ENCODE results near the gene ZNF215.
A peak's percentile ranks its signal among the peaks of the same experiment; 100 is the strongest.
"Not testable (repeated sequence)": the region's sequence is repeated elsewhere in the genome, so short reads cannot be mapped to it uniquely, and the experiment has no call there.

Gene ZNF215

DNA sequence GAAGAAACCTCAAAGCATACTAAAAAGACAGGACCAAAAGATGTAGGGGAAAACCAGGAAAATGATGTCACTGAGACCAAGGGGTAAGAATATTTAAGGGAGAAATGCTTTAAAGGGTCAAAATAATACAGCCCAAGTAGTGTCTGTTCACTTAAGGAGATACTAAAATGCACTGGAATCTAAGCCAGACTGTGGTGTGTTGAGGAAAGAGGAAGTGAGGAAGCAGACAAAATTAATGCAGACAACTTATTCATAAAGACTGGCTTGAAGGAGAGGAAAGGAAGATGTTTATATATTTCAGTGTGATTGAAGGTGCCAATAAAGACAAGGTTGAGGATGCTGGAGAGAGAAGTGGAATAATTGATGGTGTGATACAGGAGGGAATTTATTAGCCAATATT, 15.7 kb downstream of the ZNF215 start:
- no peaks in the 10 kb centered on the region; the same call in 1 of the 2 replicates for H3K36me3 ChIP-seq (ENCODE audit: insufficient read depth)
- no peaks in the 10 kb centered on the region for H4K20me1 ChIP-seq (ENCODE audit: insufficient read depth)

DNA sequence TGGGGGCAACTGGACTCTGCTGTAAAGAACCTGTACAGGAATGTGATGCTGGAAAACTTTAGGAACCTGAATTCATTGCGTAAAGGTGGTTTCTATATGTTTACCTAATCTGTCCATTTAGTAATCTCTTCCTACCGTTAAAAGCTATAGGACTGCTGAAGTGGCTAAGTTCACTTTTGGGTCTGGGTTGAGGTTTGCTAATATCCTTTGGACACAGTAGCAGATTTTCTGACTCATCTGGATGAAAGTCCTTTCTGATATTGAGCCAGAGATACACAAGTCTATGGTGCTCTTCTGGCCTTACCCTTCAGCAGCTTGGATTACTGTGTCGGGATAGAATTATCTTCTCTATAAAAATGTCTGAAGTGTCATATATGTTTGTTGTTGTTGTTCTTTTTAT, 16.9 kb downstream of the ZNF215 start:
- Histone ChIP-seq H3K27ac (no peak overlapping the region), H4K20me1 (ENCODE audit: insufficient read depth) (no peaks in the 10 kb centered on the region), H3K4me1 (ENCODE audit: low read depth, poor library complexity, severe bottlenecking) (peaks cover 16% of the 10 kb centered on the region), H2AFZ (ENCODE audit: low read depth) (no peak overlapping the region), H3K9ac (no peak overlapping the region), H3K79me2 (ENCODE audit: insufficient read depth, low read depth) (no peaks in the 10 kb centered on the region), H3K4me2 (no peak overlapping the region), H3K27me3 (ENCODE audit: insufficient read depth, low read depth) (no peaks in the 10 kb centered on the region), H3K36me3 (ENCODE audit: insufficient read depth) (no peaks in the 10 kb centered on the region; the same call in 1 of the 2 replicates), H3K4me3 (IDR thresholded peaks at IDR 0.05; ENCODE audit: insufficient read depth, low read depth, low read length) (no peak overlapping the region)
- TF ChIP-seq, protein P1, sequence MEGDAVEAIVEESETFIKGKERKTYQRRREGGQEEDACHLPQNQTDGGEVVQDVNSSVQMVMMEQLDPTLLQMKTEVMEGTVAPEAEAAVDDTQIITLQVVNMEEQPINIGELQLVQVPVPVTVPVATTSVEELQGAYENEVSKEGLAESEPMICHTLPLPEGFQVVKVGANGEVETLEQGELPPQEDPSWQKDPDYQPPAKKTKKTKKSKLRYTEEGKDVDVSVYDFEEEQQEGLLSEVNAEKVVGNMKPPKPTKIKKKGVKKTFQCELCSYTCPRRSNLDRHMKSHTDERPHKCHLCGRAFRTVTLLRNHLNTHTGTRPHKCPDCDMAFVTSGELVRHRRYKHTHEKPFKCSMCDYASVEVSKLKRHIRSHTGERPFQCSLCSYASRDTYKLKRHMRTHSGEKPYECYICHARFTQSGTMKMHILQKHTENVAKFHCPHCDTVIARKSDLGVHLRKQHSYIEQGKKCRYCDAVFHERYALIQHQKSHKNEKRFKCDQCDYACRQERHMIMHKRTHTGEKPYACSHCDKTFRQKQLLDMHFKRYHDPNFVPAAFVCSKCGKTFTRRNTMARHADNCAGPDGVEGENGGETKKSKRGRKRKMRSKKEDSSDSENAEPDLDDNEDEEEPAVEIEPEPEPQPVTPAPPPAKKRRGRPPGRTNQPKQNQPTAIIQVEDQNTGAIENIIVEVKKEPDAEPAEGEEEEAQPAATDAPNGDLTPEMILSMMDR (conservative IDR thresholded peaks at IDR 0.05; ENCODE audit: low read depth, low read length): no peak

More for the DNA sequence above, 15.7 kb downstream of the ZNF215 start:
- no peak overlapping the region for H2AFZ ChIP-seq (ENCODE audit: low read depth)
- no peak overlapping the region for H3K27ac ChIP-seq
- no peak overlapping the region for H3K9ac ChIP-seq
- TF ChIP-seq, protein P1 (conservative IDR thresholded peaks at IDR 0.05; ENCODE audit: low read depth, low read length): no peak
- H3K4me1 ChIP-seq (ENCODE audit: low read depth, poor library complexity, severe bottlenecking): peaks cover 19% of the 10 kb centered on the region
- H3K4me2 ChIP-seq: no peak overlapping the region
- H3K4me3 ChIP-seq (IDR thresholded peaks at IDR 0.05; ENCODE audit: insufficient read depth, low read depth, low read length): no peak overlapping the region
- no peaks in the 10 kb centered on the region for H3K79me2 ChIP-seq (ENCODE audit: insufficient read depth, low read depth)
- H3K27me3 ChIP-seq (ENCODE audit: insufficient read depth, low read depth): no peaks in the 10 kb centered on the region

DNA sequence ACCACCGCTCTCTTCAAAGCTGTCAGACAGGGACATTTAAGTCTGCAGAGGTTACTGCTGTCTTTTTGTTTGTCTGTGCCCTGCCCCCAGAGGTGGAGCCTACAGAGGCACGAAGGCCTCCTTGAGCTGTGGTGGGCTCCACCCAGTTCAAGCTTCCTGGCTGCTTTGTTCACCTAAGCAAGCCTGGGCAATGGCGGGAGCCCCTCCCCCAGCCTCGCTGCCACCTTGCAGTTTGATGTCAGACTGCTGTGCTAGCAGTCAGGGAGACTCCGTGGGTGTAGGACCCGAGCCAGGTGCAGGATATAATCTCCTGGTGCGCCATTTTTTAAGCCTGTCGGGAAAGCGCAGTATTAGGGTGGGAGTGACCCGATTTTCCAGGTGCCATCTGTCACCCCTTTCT, 28.0 kb downstream of the ZNF215 start:
- not testable (repeated sequence) for H4K20me1 ChIP-seq (ENCODE audit: insufficient read depth)

DNA sequence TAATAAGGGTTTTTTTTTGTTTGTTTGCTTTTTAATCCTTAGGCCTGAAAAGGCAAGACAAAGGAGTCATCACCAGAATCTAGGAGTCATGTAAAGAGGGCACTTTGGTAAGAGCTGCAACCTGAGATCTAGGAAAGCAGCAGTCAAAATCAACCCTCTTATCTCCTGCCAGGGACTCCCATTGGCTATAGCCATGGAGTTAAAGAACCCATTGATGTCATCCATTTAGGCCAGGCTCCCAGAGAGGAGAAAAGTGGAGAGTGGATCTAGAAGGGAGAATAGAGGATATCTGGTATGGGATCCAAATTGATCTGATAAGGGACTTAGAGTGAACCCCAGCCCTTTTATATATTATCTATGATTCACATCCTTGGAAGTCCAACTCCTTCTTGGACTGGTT, 35.9 kb downstream of the ZNF215 start:
- Histone ChIP-seq H3K9ac (peak overlapping the region; percentile 50; the same call in 1 of the 2 replicates), H3K4me3 (IDR thresholded peaks at IDR 0.05; ENCODE audit: insufficient read depth, low read depth, low read length) (no peak overlapping the region), H3K36me3 (ENCODE audit: insufficient read depth) (no peaks in the 10 kb centered on the region), H2AFZ (ENCODE audit: low read depth) (no peak overlapping the region), H3K79me2 (ENCODE audit: insufficient read depth, low read depth) (no peaks in the 10 kb centered on the region), H3K4me1 (ENCODE audit: low read depth, poor library complexity, severe bottlenecking) (peaks cover 48% of the 10 kb centered on the region), H3K27ac (peak overlapping the region; percentile 92), H4K20me1 (ENCODE audit: insufficient read depth) (no peaks in the 10 kb centered on the region), H3K27me3 (ENCODE audit: insufficient read depth, low read depth) (no peaks in the 10 kb centered on the region), H3K4me2 (peak overlapping the region; percentile 76)
- TF ChIP-seq, protein P1 (conservative IDR thresholded peaks at IDR 0.05; ENCODE audit: low read depth, low read length): no peak

More for the DNA sequence above, 28.0 kb downstream of the ZNF215 start:
- H3K9ac ChIP-seq; H3K27me3 ChIP-seq (ENCODE audit: insufficient read depth, low read depth); H3K4me3 ChIP-seq (IDR thresholded peaks at IDR 0.05; ENCODE audit: insufficient read depth, low read depth, low read length); H3K27ac ChIP-seq; H2AFZ ChIP-seq (ENCODE audit: low read depth); H3K36me3 ChIP-seq (ENCODE audit: insufficient read depth); H3K4me1 ChIP-seq (ENCODE audit: low read depth, poor library complexity, severe bottlenecking); H3K79me2 ChIP-seq (ENCODE audit: insufficient read depth, low read depth); H3K4me2 ChIP-seq: not testable (repeated sequence)

- no peak overlapping the region for H2AFZ ChIP-seq (ENCODE audit: low read depth)
- TF ChIP-seq, protein P1 (conservative IDR thresholded peaks at IDR 0.05; ENCODE audit: low read depth, low read length): no peak
- H3K36me3 ChIP-seq (ENCODE audit: insufficient read depth): no peaks in the 10 kb centered on the region
- H3K9ac ChIP-seq: peak overlapping the region; percentile 50; the same call in 1 of the 2 replicates
- H3K4me2 ChIP-seq: peak overlapping the region; percentile 76
- no peaks in the 10 kb centered on the region for H4K20me1 ChIP-seq (ENCODE audit: insufficient read depth)
- peak overlapping the region; percentile 92 for H3K27ac ChIP-seq
- H3K4me1 ChIP-seq (ENCODE audit: low read depth, poor library complexity, severe bottlenecking): peaks cover 48% of the 10 kb centered on the region
- no peaks in the 10 kb centered on the region for H3K27me3 ChIP-seq (ENCODE audit: insufficient read depth, low read depth)
- H3K79me2 ChIP-seq (ENCODE audit: insufficient read depth, low read depth): no peaks in the 10 kb centered on the region
- H3K4me3 ChIP-seq (IDR thresholded peaks at IDR 0.05; ENCODE audit: insufficient read depth, low read depth, low read length): no peak overlapping the region
These were observed 36.4 kb downstream of the ZNF215 start for GRCh38 chr11:6962673-6963072.

Data from KMS-11 (cell line).